PC-3 (cell line): ENCODE measurements around the gene F12.

ENCODE experiments used
- CTCF ChIP-seq: fragments of 300-600 bp; sonication (generic); conservative IDR thresholded peaks from 2 replicates; pipeline ENCODE4 v1.5.1; 2017; ENCODE audit warnings: antibody characterized with exemption, low read depth, mild to moderate bottlenecking, low read length
- EZH2 ChIP-seq: fragments of 300-600 bp; sonication (generic); IDR thresholded peaks from one replicate; pipeline ENCODE4 v1.6.1; 2017; ENCODE audit warnings: antibody characterized with exemption, mild to moderate bottlenecking, low read length; ENCODE audit not compliant: unreplicated experiment
- EZH2phosphoT487 ChIP-seq: fragments of 300-600 bp; sonication (generic); IDR thresholded peaks from 2 replicates; pipeline ENCODE4 v1.6.1; 2018; ENCODE audit warnings: mild to moderate bottlenecking, antibody characterized with exemption, low read length, borderline replicate concordance

GRCh38 chr5:177372910-177373309 lies 36.5 kb downstream of the F12 start:
- TF ChIP-seq CTCF (no peak), EZH2 (no peak), EZH2phosphoT487 (no peak)
